PC-3 (cell line): ENCODE data around the gene CCDC136. TPM values are rescaled to one million over a fixed set of nuclear protein-coding genes. Genes with fewer than 3 reads are reported as not detected.

ENCODE experiments used
- ATAC-seq: fragments of 200-7000 bp; cut with Tn5 transposase; 2 replicates; pipeline ENCODE4 v1.9.1; 2020; ENCODE audit warnings: mild to moderate bottlenecking, moderate library complexity
- BruUV-seq: library from RNA; stranded (reverse); fragments of 400-500 nt; replicated peaks from 2 replicates; lab custom pipeline; 2021; lab: Mats Ljungman, UMichigan
- CTCF ChIA-PET: fragments of 300-600 bp; sonication (Branson Sonifier 250); formaldehyde crosslinking; loops from one replicate; lab custom pipeline; 2022; ENCODE audit warnings: antibody characterized with exemption; lab: Charles Lee
- POLR2A ChIA-PET: fragments of 300-600 bp; sonication (Branson Sonifier 250); formaldehyde crosslinking; loops from one replicate; lab custom pipeline; 2022; ENCODE audit warnings: antibody characterized with exemption; ENCODE audit not compliant: unreplicated experiment; lab: Charles Lee
- DNase-seq: peaks from one replicate; pipeline ENCODE4 v3.0.0-alpha.2; 2015
- H2AFZ ChIP-seq: fragments of 300-600 bp; sonication (generic); 2 replicates; pipeline ENCODE4 v1.6.0; 2016; ENCODE audit warnings: antibody characterized with exemption, low read length
- H3F3A ChIP-seq: fragments of 300-600 bp; sonication (generic); one replicate; pipeline ENCODE4 v1.6.0; 2017; ENCODE audit warnings: antibody characterized with exemption, low read length, control low read depth, mild to moderate bottlenecking; ENCODE audit not compliant: unreplicated experiment
- H3K27ac ChIP-seq: fragments of 300-600 bp; sonication (generic); 2 replicates; pipeline ENCODE4 v1.5.1; 2016; ENCODE audit warnings: mild to moderate bottlenecking, low read length
- H3K27me3 ChIP-seq: fragments of 300-600 bp; sonication (generic); 2 replicates; pipeline ENCODE4 v1.6.1; 2016; ENCODE audit warnings: low read length, mixed read lengths
- H3K36me3 ChIP-seq: fragments of 300-600 bp; sonication (generic); 2 replicates; pipeline ENCODE4 v1.6.1; 2016; ENCODE audit warnings: low read depth, mixed run types, low read length, mixed read lengths
- H3K4me1 ChIP-seq: fragments of 300-600 bp; sonication (generic); 2 replicates; pipeline ENCODE4 v1.5.1; 2016; ENCODE audit warnings: low read length; ENCODE audit not compliant: insufficient read depth
- H3K4me2 ChIP-seq: fragments of 300-600 bp; sonication (generic); 2 replicates; pipeline ENCODE4 v1.6.0; 2016; ENCODE audit warnings: low read length
- H3K4me3 ChIP-seq: fragments of 300-600 bp; sonication (generic); 2 replicates; pipeline ENCODE4 v1.5.1; 2016; ENCODE audit warnings: mild to moderate bottlenecking, low read length, mixed read lengths
- H3K79me2 ChIP-seq: fragments of 300-600 bp; sonication (generic); 2 replicates; pipeline ENCODE4 v1.6.1; 2017; ENCODE audit warnings: low read length, mixed read lengths
- H3K9ac ChIP-seq: fragments of 300-600 bp; sonication (generic); 2 replicates; pipeline ENCODE4 v1.6.0; 2016; ENCODE audit warnings: mild to moderate bottlenecking, low read length
- H3K9me2 ChIP-seq: fragments of 300-600 bp; sonication (generic); replicated peaks from 2 replicates; pipeline ENCODE4 v1.6.1; 2016; ENCODE audit warnings: mixed run types, low read length, mixed read lengths
- H3K9me3 ChIP-seq: fragments of 300-600 bp; sonication (generic); 2 replicates; pipeline ENCODE4 v1.6.1; 2016; ENCODE audit warnings: low read length, mixed read lengths
- H4K20me1 ChIP-seq: fragments of 300-600 bp; sonication (generic); 2 replicates; pipeline ENCODE4 v1.6.1; 2016; ENCODE audit warnings: low read length, mixed read lengths
- CTCF ChIP-seq: fragments of 300-600 bp; sonication (generic); conservative IDR thresholded peaks from 2 replicates; pipeline ENCODE4 v1.5.1; 2017; ENCODE audit warnings: antibody characterized with exemption, low read depth, mild to moderate bottlenecking, low read length
- EZH2 ChIP-seq: fragments of 300-600 bp; sonication (generic); IDR thresholded peaks from one replicate; pipeline ENCODE4 v1.6.1; 2017; ENCODE audit warnings: antibody characterized with exemption, mild to moderate bottlenecking, low read length; ENCODE audit not compliant: unreplicated experiment
- EZH2phosphoT487 ChIP-seq: fragments of 300-600 bp; sonication (generic); IDR thresholded peaks from 2 replicates; pipeline ENCODE4 v1.6.1; 2018; ENCODE audit warnings: mild to moderate bottlenecking, antibody characterized with exemption, low read length, borderline replicate concordance
- intact Hi-C: fragments of 100-400 bp; cut with micrococcal nuclease; formaldehyde crosslinking; loops from 2 replicates; pipeline ENCODE4 v1.9.0; 2023
- total RNA-seq: library from RNA; depleted of rRNA; stranded (reverse); fragments of >200 nt; gene quantifications from 2 replicates; pipeline ENCODE4 v1.2.3, GENCODE V29; 2014

The CCDC136 gene
- total RNA-seq, 1 experiment from 2014 or later = 10.5 TPM

- Histone ChIP-seq H3K27me3 (no peaks in the 10 kb centered on the region), H3K9me3 (no peaks in the 10 kb centered on the region), H3K36me3 (no peaks in the 10 kb centered on the region), H3K9me2 (no peaks in the 10 kb centered on the region), H3K27ac (no peak overlapping the region), H3K4me3 (no peak overlapping the region), H3K79me2 (no peaks in the 10 kb centered on the region), H4K20me1 (no peaks in the 10 kb centered on the region), H2AFZ (no peak overlapping the region), H3F3A (no peaks in the 10 kb centered on the region), H3K4me1 (no peaks in the 10 kb centered on the region), H3K4me2 (no peak overlapping the region), H3K9ac (no peak overlapping the region)
- TF ChIP-seq CTCF (no peak), EZH2phosphoT487 (no peak), EZH2 (no peak)
- ATAC-seq = no peak
- BruUV-seq = no TSS peak
- ChIA-PET POLR2A (interaction anchor here (0.5 kb wide), 1 partner anchor 140 kb away, joined by 11 read pairs; no protein-coding TSS in a partner anchor), CTCF (no interaction called here)
- intact Hi-C loops = no loop called here
- no peak for DNase-seq
Measured at GRCh38 chr7:128801003-128801402, 9.2 kb downstream of the CCDC136 start.

GRCh38 chr7:128801667-128802418 lies 10.1 kb downstream of the CCDC136 start:
- Histone ChIP-seq H3K4me2 (no peak overlapping the region), H3K27me3 (no peaks in the 10 kb centered on the region), H3K9ac (no peak overlapping the region), H3K79me2 (no peaks in the 10 kb centered on the region), H3K27ac (no peak overlapping the region), H3F3A (no peaks in the 10 kb centered on the region), H3K4me3 (no peak overlapping the region), H3K9me3 (no peaks in the 10 kb centered on the region), H2AFZ (no peak overlapping the region), H4K20me1 (no peaks in the 10 kb centered on the region), H3K4me1 (no peaks in the 10 kb centered on the region), H3K9me2 (no peaks in the 10 kb centered on the region), H3K36me3 (no peaks in the 10 kb centered on the region)
- ChIA-PET POLR2A (no interaction called here), CTCF (no interaction called here)
- intact Hi-C loops = no loop called here
- TF ChIP-seq CTCF = no peak
- no peak for TF ChIP-seq EZH2
- TF ChIP-seq EZH2phosphoT487 = no peak
- DNase-seq = no peak
- no TSS peak for BruUV-seq
- ATAC-seq = no peak

- no peak overlapping the region for H3K4me2 ChIP-seq
- H3K79me2 ChIP-seq = no peaks in the 10 kb centered on the region
- no peaks in the 10 kb centered on the region for H3K4me1 ChIP-seq
- H3K27me3 ChIP-seq = no peaks in the 10 kb centered on the region
- ChIA-PET POLR2A (no interaction called here), CTCF (no interaction called here)
- no peaks in the 10 kb centered on the region for H3K9me2 ChIP-seq
- no peak overlapping the region for H3K27ac ChIP-seq
- no peak overlapping the region for H2AFZ ChIP-seq
- no peaks in the 10 kb centered on the region for H3F3A ChIP-seq
- no peak overlapping the region for H3K4me3 ChIP-seq
- TF ChIP-seq EZH2 (no peak), EZH2phosphoT487 (no peak), CTCF (no peak)
- DNase-seq = no peak
- ATAC-seq = no peak
- no peak overlapping the region for H3K9ac ChIP-seq
- H3K36me3 ChIP-seq = no peaks in the 10 kb centered on the region
- H3K9me3 ChIP-seq = no peaks in the 10 kb centered on the region
- BruUV-seq = no TSS peak
- intact Hi-C loops = no loop called here
- no peaks in the 10 kb centered on the region for H4K20me1 ChIP-seq
Measured at GRCh38 chr7:128804484-128804883, 12.7 kb downstream of the CCDC136 start.
